Transverse colon (tissue), 4 donors: ENCODE results near the gene OTUB2. TPM values are rescaled to one million over a fixed set of nuclear protein-coding genes. Genes with fewer than 3 reads are reported as not detected.

Experiments
- DNase-seq: peaks from one replicate; pipeline ENCODE4 v3.0.0-alpha.2; 2019
- H3K27ac ChIP-seq, 4 donors: fragments of 200-600 bp; sonication (generic); 2 replicates each; pipeline ENCODE4 v1.5.1; 2016 to 2018; ENCODE audit warnings: inconsistent platforms in 4 of 4
- H3K27me3 ChIP-seq: fragments of 200-600 bp; sonication (generic); 2 replicates; pipeline ENCODE4 v1.5.1; 2017; ENCODE audit warnings: inconsistent platforms
- H3K36me3 ChIP-seq, 4 donors: fragments of 200-600 bp; sonication (generic); 2 replicates each; pipeline ENCODE4 v1.5.1; 2017 to 2019; ENCODE audit warnings: inconsistent platforms in 4 of 4
- H3K4me1 ChIP-seq, 4 donors: fragments of 200-600 bp; sonication (generic); 2 replicates each; pipeline ENCODE4 v1.5.1; 2017 to 2020; ENCODE audit warnings: inconsistent platforms in 4 of 4
- H3K4me3 ChIP-seq, 4 donors: fragments of 200-600 bp; sonication (generic); 1 replicate in 1 of 4; 2 replicates in 3 of 4; pipeline versions ENCODE4 v1.5.1 to v1.6.1; 2017 to 2019; ENCODE audit warnings: inconsistent platforms in 4 of 4
- H3K9me3 ChIP-seq, 2 donors: fragments of 200-600 bp; sonication (generic); 2 replicates each; pipeline ENCODE4 v1.5.1; 2017 to 2019; ENCODE audit warnings: inconsistent platforms in 2 of 2
- EP300 ChIP-seq: sonication (generic); formaldehyde crosslinking; IDR thresholded peaks from one replicate; pipeline ENCODE4 v1.6.1; 2017; ENCODE audit warnings: antibody characterized with exemption, low read depth
- POLR2A ChIP-seq: fragments of 450-650 bp; IDR thresholded peaks from one replicate; pipeline ENCODE4 v1.6.1; 2016; ENCODE audit warnings: antibody characterized with exemption, mild to moderate bottlenecking, moderate library complexity
- POLR2AphosphoS5 ChIP-seq, 3 donors: sonication (generic); formaldehyde crosslinking; IDR thresholded peaks; one replicate each; pipeline ENCODE4 v1.6.1; 2016; ENCODE audit warnings: antibody characterized with exemption in 3 of 3
- WGBS, 2 donors: methylation state at CpG; one replicate each; pipeline ENCODE4 v1.1.5; 2018; ENCODE audit warnings: low coverage in 1 of 2; 5-methylcytosine and 5-hydroxymethylcytosine counted together
- in situ Hi-C, 4 donors: fragments of 200-750 bp; cut with MboI; loops; one replicate each; pipeline versions ENCODE4 v1.15.0 to v1.15.1; 2017; ENCODE audit warnings: low sequenced_read_pairs in 3 of 4, low pct_ligation_motif_present in 1 of 4, low pct_unique_long_range_greater_than_20kb in 1 of 4
- intact Hi-C: fragments of 100-400 bp; cut with DNase I; formaldehyde crosslinking; loops from one replicate; pipeline ENCODE4 v1.15.1; 2023; ENCODE audit warnings: low total_unique reads
- total RNA-seq, 4 donors: library from RNA; depleted of rRNA; stranded (reverse); fragments of >200 nt; gene quantifications; one replicate each; pipeline ENCODE4 v1.1.0, GENCODE V29; 2016
- TF ChIP-seq, protein P1 (sequence below), 5 experiments: fragments of 200-600 bp in 3 of 5; fragments of 450-650 bp in 2 of 5; sonication (generic) in 3 of 5; IDR thresholded peaks; 1 replicate in 2 of 5; 2 replicates in 3 of 5; pipeline ENCODE4 v1.5.1; 2016 to 2017; ENCODE audit warnings: antibody characterized with exemption in 5 of 5, inconsistent platforms in 3 of 5, mild to moderate bottlenecking in 2 of 5, moderate library complexity in 1 of 5

OTUB2 gene
- total RNA-seq, 4 donors from 2014 or later, result 2.6 to 2.7 TPM; not detected in 2

DNA sequence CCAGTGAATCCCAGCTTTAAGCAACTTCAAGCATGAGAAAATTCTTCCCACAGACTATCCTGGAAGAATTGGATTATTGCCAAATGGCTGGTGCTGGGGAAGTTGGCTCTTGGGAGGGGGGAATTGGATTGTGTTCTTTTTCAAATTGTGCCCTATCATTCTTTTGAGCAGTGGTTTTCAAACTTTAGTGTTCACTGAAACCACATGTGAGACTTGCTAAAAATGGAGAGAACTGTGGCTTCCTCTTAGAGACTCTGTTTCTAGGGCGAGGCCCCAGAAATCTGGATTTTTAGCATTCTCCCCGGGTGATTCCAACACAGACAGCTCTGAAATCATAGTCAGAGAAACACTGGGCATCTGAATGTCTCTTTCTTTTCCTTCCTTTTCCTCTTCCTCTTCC is 14.3 kb upstream of the OTUB2 start:
- Histone ChIP-seq H3K27ac (no peak overlapping the region), H3K4me1 (no peaks in the 10 kb centered on the region), H3K36me3 (no peaks in the 10 kb centered on the region), H3K9me3 (no peaks in the 10 kb centered on the region), H3K27me3 (no peaks in the 10 kb centered on the region), H3K4me3 (no peak overlapping the region)
- no peak for DNase-seq
- in situ Hi-C loops, result no loop called here
- intact Hi-C loops, result no loop called here
- 41 to 55% methylated on average over 2 of the region's 2 CpGs for WGBS, 2 donors
- no peak for TF ChIP-seq EP300
- TF ChIP-seq POLR2AphosphoS5 (IDR thresholded peaks at IDR 0.05), result no peak
- TF ChIP-seq, protein P1, sequence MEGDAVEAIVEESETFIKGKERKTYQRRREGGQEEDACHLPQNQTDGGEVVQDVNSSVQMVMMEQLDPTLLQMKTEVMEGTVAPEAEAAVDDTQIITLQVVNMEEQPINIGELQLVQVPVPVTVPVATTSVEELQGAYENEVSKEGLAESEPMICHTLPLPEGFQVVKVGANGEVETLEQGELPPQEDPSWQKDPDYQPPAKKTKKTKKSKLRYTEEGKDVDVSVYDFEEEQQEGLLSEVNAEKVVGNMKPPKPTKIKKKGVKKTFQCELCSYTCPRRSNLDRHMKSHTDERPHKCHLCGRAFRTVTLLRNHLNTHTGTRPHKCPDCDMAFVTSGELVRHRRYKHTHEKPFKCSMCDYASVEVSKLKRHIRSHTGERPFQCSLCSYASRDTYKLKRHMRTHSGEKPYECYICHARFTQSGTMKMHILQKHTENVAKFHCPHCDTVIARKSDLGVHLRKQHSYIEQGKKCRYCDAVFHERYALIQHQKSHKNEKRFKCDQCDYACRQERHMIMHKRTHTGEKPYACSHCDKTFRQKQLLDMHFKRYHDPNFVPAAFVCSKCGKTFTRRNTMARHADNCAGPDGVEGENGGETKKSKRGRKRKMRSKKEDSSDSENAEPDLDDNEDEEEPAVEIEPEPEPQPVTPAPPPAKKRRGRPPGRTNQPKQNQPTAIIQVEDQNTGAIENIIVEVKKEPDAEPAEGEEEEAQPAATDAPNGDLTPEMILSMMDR (IDR thresholded peaks at IDR 0.05), result no peak
- TF ChIP-seq POLR2A, result no peak

DNA sequence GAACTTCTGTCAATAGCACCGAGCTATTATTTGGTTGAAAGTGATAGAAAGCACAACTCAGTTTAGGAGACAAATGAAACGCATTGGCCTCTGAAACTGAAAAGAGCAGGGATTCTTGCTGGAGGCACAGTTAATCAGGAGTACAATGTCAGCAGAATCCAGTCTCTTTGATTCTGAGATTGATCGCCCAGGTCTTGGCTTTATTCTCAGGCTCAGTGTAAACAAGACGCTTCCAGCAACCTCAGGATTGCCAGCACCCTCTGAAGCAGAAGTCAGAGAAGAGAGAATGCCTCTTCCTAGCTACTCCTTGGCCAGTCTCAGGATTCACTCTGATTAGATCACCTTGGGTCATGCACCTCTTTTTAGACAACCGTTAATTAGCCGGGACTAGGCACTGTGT is 11.8 kb upstream of the OTUB2 start:
- H3K9me3 ChIP-seq, result no peaks in the 10 kb centered on the region
- in situ Hi-C loops (no loop called here), intact Hi-C loops (no loop called here)
- no peak overlapping the region for H3K27ac ChIP-seq
- no peak overlapping the region for H3K4me3 ChIP-seq
- H3K27me3 ChIP-seq, result no peaks in the 10 kb centered on the region
- H3K36me3 ChIP-seq, result no peaks in the 10 kb centered on the region
- TF ChIP-seq POLR2A (no peak), POLR2AphosphoS5 (IDR thresholded peaks at IDR 0.05) (no peak), EP300 (no peak)
- TF ChIP-seq, protein P1 (IDR thresholded peaks at IDR 0.05), result no peak
- DNase-seq, result no peak
- 42 to 76% methylated on average over 2 to 6 of the region's 6 CpGs for WGBS, 2 donors
- no peaks in the 10 kb centered on the region for H3K4me1 ChIP-seq

DNA sequence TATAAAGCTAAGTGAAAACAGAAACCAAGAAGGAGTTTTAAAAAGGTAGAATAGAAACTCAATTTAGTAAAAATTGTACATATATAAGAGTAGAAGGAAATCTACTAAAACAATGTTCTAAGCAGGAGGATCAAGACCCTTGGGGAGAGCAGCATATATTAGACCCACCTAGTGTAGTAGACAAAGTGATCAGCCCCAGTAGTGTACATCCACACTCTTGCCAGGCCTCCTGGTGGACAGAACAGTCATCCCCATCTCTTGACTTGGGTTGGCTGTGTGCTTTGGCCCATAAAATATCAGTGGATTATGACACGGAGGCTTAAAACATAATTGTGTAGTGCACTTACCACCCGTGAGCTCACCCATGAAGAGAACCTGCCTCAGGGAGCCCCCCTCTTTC is 10.9 kb upstream of the OTUB2 start:
- no peaks in the 10 kb centered on the region for H3K36me3 ChIP-seq
- H3K27ac ChIP-seq, result no peak overlapping the region
- intact Hi-C loops, result no loop called here
- no peak overlapping the region for H3K4me3 ChIP-seq
- H3K9me3 ChIP-seq, result no peaks in the 10 kb centered on the region
- no peak for DNase-seq
- H3K27me3 ChIP-seq, result no peaks in the 10 kb centered on the region
- no peak for TF ChIP-seq POLR2AphosphoS5 (IDR thresholded peaks at IDR 0.05)
- TF ChIP-seq POLR2A, result no peak
- TF ChIP-seq, protein P1 (IDR thresholded peaks at IDR 0.05), result no peak
- TF ChIP-seq EP300, result no peak
- WGBS, 2 donors, result 80% methylated on average over 2 of the region's 2 CpGs; no CpG with 5 or more reads in 1 of the 2 donors
- H3K4me1 ChIP-seq, result no peaks in the 10 kb centered on the region
- in situ Hi-C loops, result no loop called here

DNA sequence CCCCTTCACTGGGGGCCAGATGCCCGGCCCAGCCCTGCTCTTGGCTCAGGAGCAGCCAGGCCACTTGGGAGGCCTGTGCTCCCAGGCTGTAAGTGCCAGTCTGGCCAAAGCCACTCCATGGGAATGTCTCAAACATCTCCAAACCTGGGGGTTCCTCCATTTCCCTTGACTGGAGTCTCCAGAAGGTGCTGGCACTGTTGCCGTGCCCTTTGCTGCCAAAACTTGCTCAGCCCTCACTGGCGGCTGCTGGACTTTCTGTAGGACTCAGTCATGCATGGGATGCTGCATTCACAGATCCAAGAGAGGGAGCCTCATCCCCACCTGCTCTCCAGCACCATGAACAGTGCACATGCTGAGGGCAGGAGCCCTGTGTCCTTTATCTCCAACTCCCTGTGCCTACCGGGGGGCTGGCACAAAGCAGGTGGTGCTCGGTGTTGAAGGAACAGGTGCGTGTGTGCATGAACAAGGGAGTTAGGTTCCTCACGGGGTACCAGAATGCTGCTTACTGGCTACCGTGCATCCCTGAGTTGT is 9.6 kb upstream of the OTUB2 start:
- Histone ChIP-seq H3K27ac (no peak overlapping the region), H3K4me1 (no peaks in the 10 kb centered on the region), H3K4me3 (no peak overlapping the region), H3K36me3 (no peaks in the 10 kb centered on the region), H3K27me3 (no peaks in the 10 kb centered on the region), H3K9me3 (no peaks in the 10 kb centered on the region)
- 85% methylated on average over 8 of the region's 8 CpGs; no CpG with 5 or more reads in 1 of the 2 donors for WGBS, 2 donors
- TF ChIP-seq POLR2A (no peak), POLR2AphosphoS5 (IDR thresholded peaks at IDR 0.05) (no peak), EP300 (no peak)
- TF ChIP-seq, protein P1 (IDR thresholded peaks at IDR 0.05), result no peak
- in situ Hi-C loops, result no loop called here
- intact Hi-C loops, result no loop called here
- DNase-seq, result no peak
